Measurements from ENCODE around the gene GCSH.

GCSH gene

GRCh38 chr16:81136390-81137335, 40.5 kb upstream of the GCSH start:
- Histone ChIP-seq H3K4me1 (ENCODE audit: control insufficient read depth, low read length) (no peaks in the 10 kb centered on the region), H4K20me1 (ENCODE audit: control insufficient read depth, insufficient read depth, low read depth, low read length) (no peaks in the 10 kb centered on the region), H3K36me3 (ENCODE audit: control insufficient read depth, low read length) (no peaks in the 10 kb centered on the region), H3K9me3 (ENCODE audit: control insufficient read depth, insufficient read depth, low read length) (no peaks in the 10 kb centered on the region), H3K4me3 (ENCODE audit: low read length) (no peak overlapping the region), H3K4me2 (ENCODE audit: low read length) (no peak overlapping the region), H3K27me3 (ENCODE audit: control insufficient read depth, low read length) (no peaks in the 10 kb centered on the region), H3K9me2 (replicated peaks; ENCODE audit: control insufficient read depth, low read length) (no peaks in the 10 kb centered on the region), H3K79me2 (ENCODE audit: control insufficient read depth, low read length) (no peaks in the 10 kb centered on the region), H3K27ac (ENCODE audit: low read depth, low read length) (no peak overlapping the region), H3F3A (ENCODE audit: control insufficient read depth, insufficient read depth) (no peaks in the 10 kb centered on the region)
- no peak for TF ChIP-seq CTCF (IDR thresholded peaks at IDR 0.05; ENCODE audit: low read depth, low read length, poor library complexity, severe bottlenecking)
- TF ChIP-seq EZH2phosphoT487 (IDR thresholded peaks at IDR 0.05; ENCODE audit: borderline replicate concordance, low read length) = no peak

GRCh38 chr16:81130126-81130525, 33.9 kb upstream of the GCSH start:
- Histone ChIP-seq H3K4me2 (ENCODE audit: low read length) (no peak overlapping the region), H4K20me1 (ENCODE audit: control insufficient read depth, insufficient read depth, low read depth, low read length) (no peaks in the 10 kb centered on the region), H3K27me3 (ENCODE audit: control insufficient read depth, low read length) (no peaks in the 10 kb centered on the region), H3K36me3 (ENCODE audit: control insufficient read depth, low read length) (no peaks in the 10 kb centered on the region), H3K9me2 (replicated peaks; ENCODE audit: control insufficient read depth, low read length) (no peaks in the 10 kb centered on the region), H3K79me2 (ENCODE audit: control insufficient read depth, low read length) (no peaks in the 10 kb centered on the region), H3K9me3 (ENCODE audit: control insufficient read depth, insufficient read depth, low read length) (no peaks in the 10 kb centered on the region), H3K27ac (ENCODE audit: low read depth, low read length) (no peak overlapping the region), H3F3A (ENCODE audit: control insufficient read depth, insufficient read depth) (no peaks in the 10 kb centered on the region), H3K4me1 (ENCODE audit: control insufficient read depth, low read length) (no peaks in the 10 kb centered on the region), H3K4me3 (ENCODE audit: low read length) (no peak overlapping the region)
- no peak for TF ChIP-seq EZH2phosphoT487 (IDR thresholded peaks at IDR 0.05; ENCODE audit: borderline replicate concordance, low read length)
- no peak for TF ChIP-seq CTCF (IDR thresholded peaks at IDR 0.05; ENCODE audit: low read depth, low read length, poor library complexity, severe bottlenecking)

GRCh38 chr16:81128726-81129524, 32.7 kb upstream of the GCSH start:
- H3K79me2 ChIP-seq (ENCODE audit: control insufficient read depth, low read length) = no peaks in the 10 kb centered on the region
- H4K20me1 ChIP-seq (ENCODE audit: control insufficient read depth, insufficient read depth, low read depth, low read length) = no peaks in the 10 kb centered on the region
- no peaks in the 10 kb centered on the region for H3K36me3 ChIP-seq (ENCODE audit: control insufficient read depth, low read length)
- no peak overlapping the region for H3K27ac ChIP-seq (ENCODE audit: low read depth, low read length)
- H3K4me3 ChIP-seq (ENCODE audit: low read length) = no peak overlapping the region
- no peaks in the 10 kb centered on the region for H3K9me2 ChIP-seq (replicated peaks; ENCODE audit: control insufficient read depth, low read length)
- TF ChIP-seq CTCF (IDR thresholded peaks at IDR 0.05; ENCODE audit: low read depth, low read length, poor library complexity, severe bottlenecking) = no peak
- TF ChIP-seq EZH2phosphoT487 (IDR thresholded peaks at IDR 0.05; ENCODE audit: borderline replicate concordance, low read length) = no peak
- no peaks in the 10 kb centered on the region for H3K4me1 ChIP-seq (ENCODE audit: control insufficient read depth, low read length)
- no peaks in the 10 kb centered on the region for H3K27me3 ChIP-seq (ENCODE audit: control insufficient read depth, low read length)
- no peak overlapping the region for H3K4me2 ChIP-seq (ENCODE audit: low read length)
- no peaks in the 10 kb centered on the region for H3K9me3 ChIP-seq (ENCODE audit: control insufficient read depth, insufficient read depth, low read length)
- no peaks in the 10 kb centered on the region for H3F3A ChIP-seq (ENCODE audit: control insufficient read depth, insufficient read depth)

Data from DOHH2 (cell line).